Measurements from ENCODE around the gene XPNPEP1. TPM values are rescaled to one million over a fixed set of nuclear protein-coding genes. Genes with fewer than 3 reads are reported as not detected.

XPNPEP1 gene
- total RNA-seq, 1 donor from 2014 or later = 51.4 TPM

DNA sequence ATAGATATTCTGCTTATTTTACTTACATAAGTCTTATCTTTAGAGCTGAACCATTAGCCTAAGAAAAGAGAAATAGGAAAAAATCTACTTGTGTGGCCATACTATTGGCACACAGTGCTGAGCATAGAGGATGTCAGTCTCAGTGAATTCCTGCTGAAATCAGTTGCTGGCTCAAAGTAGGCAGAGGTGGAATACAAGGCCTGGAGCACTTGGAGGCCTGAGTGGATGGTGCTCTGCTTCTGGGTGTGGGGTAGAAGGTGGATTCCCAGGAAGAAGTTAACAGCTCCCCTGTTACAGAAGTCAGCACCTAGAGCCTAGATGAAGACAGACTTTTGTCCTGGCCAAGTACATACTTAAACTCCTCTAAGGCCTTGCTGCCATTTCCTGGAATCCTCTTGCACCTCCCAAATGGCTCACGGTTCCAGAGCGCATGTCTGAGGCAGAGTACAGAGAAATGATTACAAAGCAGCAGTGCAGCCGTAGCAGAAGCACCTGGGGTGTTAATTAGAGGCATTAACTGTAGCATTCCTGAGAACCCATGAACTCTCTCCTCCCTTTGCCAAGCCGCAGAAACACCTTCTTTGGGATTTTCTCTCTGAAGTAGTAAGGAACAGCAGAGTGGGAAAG is 18.0 kb upstream of the XPNPEP1 start:
- Mint-ChIP-seq H3K4me3 (ENCODE audit: unreplicated experiment) (no peak overlapping the region), H3K27ac (ENCODE audit: unreplicated experiment) (no peak overlapping the region), H3K9me3 (ENCODE audit: unreplicated experiment) (no peaks in the 10 kb centered on the region), H3K4me1 (ENCODE audit: low read depth, unreplicated experiment) (no peaks in the 10 kb centered on the region), H3K36me3 (ENCODE audit: unreplicated experiment) (no peaks in the 10 kb centered on the region), H3K27me3 (ENCODE audit: unreplicated experiment) (no peaks in the 10 kb centered on the region)
- TF ChIP-seq, protein P1, sequence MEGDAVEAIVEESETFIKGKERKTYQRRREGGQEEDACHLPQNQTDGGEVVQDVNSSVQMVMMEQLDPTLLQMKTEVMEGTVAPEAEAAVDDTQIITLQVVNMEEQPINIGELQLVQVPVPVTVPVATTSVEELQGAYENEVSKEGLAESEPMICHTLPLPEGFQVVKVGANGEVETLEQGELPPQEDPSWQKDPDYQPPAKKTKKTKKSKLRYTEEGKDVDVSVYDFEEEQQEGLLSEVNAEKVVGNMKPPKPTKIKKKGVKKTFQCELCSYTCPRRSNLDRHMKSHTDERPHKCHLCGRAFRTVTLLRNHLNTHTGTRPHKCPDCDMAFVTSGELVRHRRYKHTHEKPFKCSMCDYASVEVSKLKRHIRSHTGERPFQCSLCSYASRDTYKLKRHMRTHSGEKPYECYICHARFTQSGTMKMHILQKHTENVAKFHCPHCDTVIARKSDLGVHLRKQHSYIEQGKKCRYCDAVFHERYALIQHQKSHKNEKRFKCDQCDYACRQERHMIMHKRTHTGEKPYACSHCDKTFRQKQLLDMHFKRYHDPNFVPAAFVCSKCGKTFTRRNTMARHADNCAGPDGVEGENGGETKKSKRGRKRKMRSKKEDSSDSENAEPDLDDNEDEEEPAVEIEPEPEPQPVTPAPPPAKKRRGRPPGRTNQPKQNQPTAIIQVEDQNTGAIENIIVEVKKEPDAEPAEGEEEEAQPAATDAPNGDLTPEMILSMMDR (IDR thresholded peaks at IDR 0.05; ENCODE audit: partially characterized antibody, unreplicated experiment) = no peak
- DNase-seq = no peak

DNA sequence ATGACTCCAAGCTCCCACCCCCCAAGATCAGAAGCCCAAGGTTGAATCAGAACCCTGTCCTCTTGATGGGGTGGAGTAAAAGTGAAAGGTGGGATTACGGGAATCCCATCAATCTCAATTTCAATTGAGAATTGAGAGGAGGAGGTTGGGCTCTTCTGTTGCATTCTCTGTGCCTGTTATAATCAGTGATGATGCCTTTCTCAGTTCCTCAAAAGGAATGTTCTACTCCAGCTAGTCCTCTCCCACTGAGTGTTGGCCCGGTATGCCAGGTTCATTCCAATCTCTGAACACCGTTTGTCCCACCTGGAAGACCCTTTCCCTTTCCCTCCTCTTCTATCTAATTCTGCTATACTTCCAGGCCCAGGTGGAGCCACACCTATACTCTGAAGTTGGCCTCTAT is 17.2 kb upstream of the XPNPEP1 start:
- Mint-ChIP-seq H3K9me3 (ENCODE audit: unreplicated experiment) (no peaks in the 10 kb centered on the region), H3K27me3 (ENCODE audit: unreplicated experiment) (no peaks in the 10 kb centered on the region), H3K4me1 (ENCODE audit: low read depth, unreplicated experiment) (no peaks in the 10 kb centered on the region), H3K27ac (ENCODE audit: unreplicated experiment) (peak overlapping the region; percentile 8), H3K36me3 (ENCODE audit: unreplicated experiment) (no peaks in the 10 kb centered on the region), H3K4me3 (ENCODE audit: unreplicated experiment) (no peak overlapping the region)
- DNase-seq = no peak
- TF ChIP-seq, protein P1 (IDR thresholded peaks at IDR 0.05; ENCODE audit: partially characterized antibody, unreplicated experiment) = no peak

DNA sequence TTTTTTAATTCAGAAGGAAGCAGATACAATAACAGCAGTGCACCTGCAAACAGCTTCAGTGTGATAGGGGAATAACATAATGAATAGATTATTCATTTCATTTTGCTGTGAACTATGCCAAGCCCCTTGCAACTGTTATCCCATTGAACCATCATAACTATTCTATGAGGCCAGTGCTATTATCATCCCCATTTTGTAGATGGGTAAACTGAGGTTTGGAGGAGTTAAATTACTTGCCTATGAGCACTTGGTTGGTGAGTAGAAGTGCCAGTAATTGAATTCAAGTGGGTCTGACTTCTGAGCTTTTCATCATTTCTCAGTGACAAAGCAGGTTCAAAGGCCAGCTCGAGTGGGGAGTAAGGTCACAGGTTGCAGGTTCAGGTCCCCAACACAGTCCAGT is 16.8 kb upstream of the XPNPEP1 start:
- DNase-seq = no peak
- Mint-ChIP-seq H3K4me3 (ENCODE audit: unreplicated experiment) (no peak overlapping the region), H3K9me3 (ENCODE audit: unreplicated experiment) (no peaks in the 10 kb centered on the region), H3K36me3 (ENCODE audit: unreplicated experiment) (no peaks in the 10 kb centered on the region), H3K27ac (ENCODE audit: unreplicated experiment) (no peak overlapping the region), H3K4me1 (ENCODE audit: low read depth, unreplicated experiment) (no peaks in the 10 kb centered on the region), H3K27me3 (ENCODE audit: unreplicated experiment) (no peaks in the 10 kb centered on the region)
- TF ChIP-seq, protein P1 (IDR thresholded peaks at IDR 0.05; ENCODE audit: partially characterized antibody, unreplicated experiment) = no peak

DNA sequence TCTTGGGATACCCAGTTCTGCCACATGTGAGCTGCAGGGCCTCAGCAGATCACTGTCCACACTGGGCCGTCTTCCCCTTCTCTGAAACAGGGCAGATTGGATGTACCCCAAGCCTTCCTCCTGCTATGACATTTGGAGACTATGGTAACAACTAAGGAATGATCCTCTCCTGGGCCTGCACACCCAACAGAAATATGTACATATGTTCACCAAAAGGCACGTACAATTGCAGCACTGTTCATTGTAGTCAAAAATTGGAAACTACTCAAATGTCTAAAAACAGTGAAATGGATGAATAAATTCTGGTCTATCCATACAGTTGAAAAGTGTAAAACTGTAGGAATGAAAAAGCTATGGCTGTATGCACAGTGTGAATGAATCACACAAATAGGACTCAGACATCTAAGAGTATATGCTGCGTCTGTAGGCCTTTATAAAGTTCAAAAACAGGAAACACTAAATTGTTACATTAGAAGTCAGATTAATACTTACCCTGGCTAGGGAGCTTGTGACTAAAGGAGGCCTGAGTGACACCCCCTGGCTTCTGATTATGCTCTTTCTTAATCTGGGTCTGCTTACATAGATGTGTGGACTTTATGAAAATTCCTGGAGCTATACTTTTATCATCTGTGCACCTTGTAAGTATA is 16.1 kb upstream of the XPNPEP1 start:
- H3K36me3 Mint-ChIP-seq (ENCODE audit: unreplicated experiment) = no peaks in the 10 kb centered on the region
- H3K4me1 Mint-ChIP-seq (ENCODE audit: low read depth, unreplicated experiment) = no peaks in the 10 kb centered on the region
- H3K9me3 Mint-ChIP-seq (ENCODE audit: unreplicated experiment) = no peaks in the 10 kb centered on the region
- TF ChIP-seq, protein P1 (IDR thresholded peaks at IDR 0.05; ENCODE audit: partially characterized antibody, unreplicated experiment) = no peak
- no peak overlapping the region for H3K4me3 Mint-ChIP-seq (ENCODE audit: unreplicated experiment)
- no peaks in the 10 kb centered on the region for H3K27me3 Mint-ChIP-seq (ENCODE audit: unreplicated experiment)
- H3K27ac Mint-ChIP-seq (ENCODE audit: unreplicated experiment) = no peak overlapping the region
- DNase-seq = no peak

DNA sequence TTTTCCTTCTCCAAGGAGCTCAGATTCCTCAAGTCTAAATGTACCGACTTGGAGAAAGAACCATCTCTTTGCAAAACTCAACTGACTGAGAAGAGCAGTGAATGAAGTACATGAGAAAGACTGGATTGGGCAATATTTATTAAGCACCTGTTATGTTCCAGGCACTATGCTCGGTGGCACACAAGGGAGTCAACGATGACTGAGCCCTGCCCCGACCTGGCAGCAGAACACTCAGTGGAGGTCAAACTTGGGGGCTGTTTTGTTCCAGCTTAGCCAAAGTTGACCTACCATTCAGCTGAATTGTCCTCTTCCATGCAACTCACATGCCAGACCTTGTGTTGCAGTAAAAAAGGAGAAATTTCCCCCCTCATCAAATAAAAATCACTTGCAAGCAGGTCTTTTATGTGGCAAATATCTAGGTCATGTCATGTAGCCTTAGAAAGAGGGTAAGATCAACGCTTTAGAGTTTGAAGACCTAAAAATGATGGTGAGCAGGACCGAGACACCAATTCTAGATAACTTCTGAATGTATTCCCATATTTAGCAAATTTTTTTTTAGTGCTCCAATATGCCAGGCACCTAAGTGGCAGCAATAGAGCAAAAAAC is 14.3 kb upstream of the XPNPEP1 start:
- H3K4me3 Mint-ChIP-seq (ENCODE audit: unreplicated experiment) = no peak overlapping the region
- no peak overlapping the region for H3K27ac Mint-ChIP-seq (ENCODE audit: unreplicated experiment)
- no peaks in the 10 kb centered on the region for H3K4me1 Mint-ChIP-seq (ENCODE audit: low read depth, unreplicated experiment)
- TF ChIP-seq, protein P1 (IDR thresholded peaks at IDR 0.05; ENCODE audit: partially characterized antibody, unreplicated experiment) = no peak
- no peaks in the 10 kb centered on the region for H3K36me3 Mint-ChIP-seq (ENCODE audit: unreplicated experiment)
- no peaks in the 10 kb centered on the region for H3K27me3 Mint-ChIP-seq (ENCODE audit: unreplicated experiment)
- DNase-seq = no peak
- H3K9me3 Mint-ChIP-seq (ENCODE audit: unreplicated experiment) = no peaks in the 10 kb centered on the region
